Prostate gland (tissue), 2 donors: ENCODE measurements around the gene SWAP70. TPM values are rescaled to one million over a fixed set of nuclear protein-coding genes. Genes with fewer than 3 reads are reported as not detected.
"Not testable (repeated sequence)": the region's sequence is repeated elsewhere in the genome, so short reads cannot be mapped to it uniquely, and the experiment has no call there.

ENCODE experiments used
- DNase-seq: peaks from one replicate; pipeline ENCODE4 v3.0.0-alpha.2; 2019; ENCODE audit warnings: low spot score
- H3K27ac ChIP-seq, 2 donors: fragments of 200-600 bp; sonication (generic); 2 replicates each; pipeline ENCODE4 v1.5.1; 2017 to 2019
- H3K27me3 ChIP-seq: fragments of 200-600 bp; sonication (generic); replicated peaks from 2 replicates; pipeline ENCODE4 v1.5.1; 2019; ENCODE audit not compliant: insufficient read depth
- H3K36me3 ChIP-seq, 2 donors: fragments of 200-600 bp; sonication (generic); 1 replicate in 1 of 2; 2 replicates in 1 of 2; pipeline versions ENCODE4 v1.5.1 to v1.8.1; 2017 to 2019
- H3K4me1 ChIP-seq: fragments of 200-600 bp; sonication (generic); replicated peaks from 2 replicates; pipeline ENCODE4 v1.5.1; 2019
- H3K4me3 ChIP-seq, 2 donors: fragments of 200-600 bp; sonication (generic); 2 replicates each; pipeline ENCODE4 v1.5.1; 2017 to 2019
- H3K9me3 ChIP-seq: fragments of 200-600 bp; sonication (generic); 2 replicates; pipeline ENCODE4 v1.5.1; 2017
- POLR2A ChIP-seq: fragments of 450-650 bp; IDR thresholded peaks from one replicate; pipeline ENCODE4 v1.6.1; 2016; ENCODE audit warnings: antibody characterized with exemption, mild to moderate bottlenecking
- POLR2AphosphoS5 ChIP-seq: sonication (generic); formaldehyde crosslinking; IDR thresholded peaks from one replicate; pipeline ENCODE4 v1.6.1; 2017; ENCODE audit warnings: antibody characterized with exemption
- WGBS: methylation state at CpG from one replicate; pipeline ENCODE4 v1.1.5; 2018; 5-methylcytosine and 5-hydroxymethylcytosine counted together
- intact Hi-C: fragments of 100-400 bp; cut with DNase I; formaldehyde crosslinking; loops from one replicate; pipeline ENCODE4 v1.14.2; 2022
- total RNA-seq, 2 donors: library from RNA; depleted of rRNA; stranded (reverse); fragments of >200 nt; gene quantifications; one replicate each; pipeline ENCODE4 v1.1.0, GENCODE V29; 2016
- TF ChIP-seq, protein P1 (sequence below), 4 experiments: fragments of 200-600 bp in 2 of 4; fragments of 450-650 bp in 2 of 4; sonication (generic) in 2 of 4; IDR thresholded peaks; 1 replicate in 3 of 4; 2 replicates in 1 of 4; pipeline ENCODE4 v1.5.1; 2016 to 2019; ENCODE audit warnings: antibody characterized with exemption in 4 of 4, mild to moderate bottlenecking in 2 of 4, moderate library complexity in 2 of 4

SWAP70 gene
- total RNA-seq, 2 donors from 2014 or later: 20.8 to 25.2 TPM

DNA sequence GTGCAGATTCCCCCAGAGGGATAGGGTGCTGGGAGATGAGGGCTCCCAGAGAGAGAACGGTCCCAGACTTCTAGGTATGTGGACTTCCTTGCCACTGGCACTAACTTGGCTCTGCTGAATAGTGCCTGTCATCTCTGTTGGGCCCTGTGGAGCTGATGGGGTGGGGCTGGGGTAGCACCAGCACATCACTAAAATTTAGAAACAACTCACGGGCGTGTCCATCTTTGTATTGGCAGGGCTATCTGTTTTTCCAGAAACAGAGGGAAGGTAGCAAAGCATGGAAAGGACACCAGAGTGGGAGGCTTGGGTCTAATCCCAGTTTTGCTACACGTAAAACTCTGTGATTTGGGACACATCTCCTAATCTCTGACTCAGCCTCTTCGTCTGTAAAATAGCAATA is 25.8 kb downstream of the SWAP70 start:
- intact Hi-C loops: no loop called here
- DNase-seq: no peak
- Histone ChIP-seq H3K27ac (peak overlapping the region; percentile 27 to 56), H3K4me1 (no peaks in the 10 kb centered on the region), H3K27me3 (no peaks in the 10 kb centered on the region), H3K36me3 (no peaks in the 10 kb centered on the region), H3K4me3 (no peak overlapping the region), H3K9me3 (no peaks in the 10 kb centered on the region)
- TF ChIP-seq POLR2AphosphoS5: no peak
- TF ChIP-seq, protein P1, sequence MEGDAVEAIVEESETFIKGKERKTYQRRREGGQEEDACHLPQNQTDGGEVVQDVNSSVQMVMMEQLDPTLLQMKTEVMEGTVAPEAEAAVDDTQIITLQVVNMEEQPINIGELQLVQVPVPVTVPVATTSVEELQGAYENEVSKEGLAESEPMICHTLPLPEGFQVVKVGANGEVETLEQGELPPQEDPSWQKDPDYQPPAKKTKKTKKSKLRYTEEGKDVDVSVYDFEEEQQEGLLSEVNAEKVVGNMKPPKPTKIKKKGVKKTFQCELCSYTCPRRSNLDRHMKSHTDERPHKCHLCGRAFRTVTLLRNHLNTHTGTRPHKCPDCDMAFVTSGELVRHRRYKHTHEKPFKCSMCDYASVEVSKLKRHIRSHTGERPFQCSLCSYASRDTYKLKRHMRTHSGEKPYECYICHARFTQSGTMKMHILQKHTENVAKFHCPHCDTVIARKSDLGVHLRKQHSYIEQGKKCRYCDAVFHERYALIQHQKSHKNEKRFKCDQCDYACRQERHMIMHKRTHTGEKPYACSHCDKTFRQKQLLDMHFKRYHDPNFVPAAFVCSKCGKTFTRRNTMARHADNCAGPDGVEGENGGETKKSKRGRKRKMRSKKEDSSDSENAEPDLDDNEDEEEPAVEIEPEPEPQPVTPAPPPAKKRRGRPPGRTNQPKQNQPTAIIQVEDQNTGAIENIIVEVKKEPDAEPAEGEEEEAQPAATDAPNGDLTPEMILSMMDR (IDR thresholded peaks at IDR 0.05): no peak
- TF ChIP-seq POLR2A: no peak
- WGBS: 38% methylated on average over 5 of the region's 5 CpGs

DNA sequence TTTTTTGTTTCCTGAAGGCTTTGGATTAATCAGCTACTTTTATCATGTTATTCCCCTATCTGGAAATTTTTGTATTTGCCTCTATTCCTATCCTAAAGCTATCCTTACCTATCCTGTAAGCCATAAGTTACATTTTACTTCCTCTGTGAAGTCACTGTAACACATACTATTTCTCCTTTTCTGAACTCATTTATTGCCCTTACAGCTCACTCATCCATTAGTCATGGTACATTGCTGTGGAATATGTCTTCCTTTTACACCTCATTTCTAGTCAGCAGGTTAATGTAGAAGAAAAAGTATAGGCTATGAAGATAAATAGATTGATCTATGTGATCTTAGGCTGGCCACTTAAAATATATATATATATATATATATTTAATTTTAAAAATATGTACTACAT is 28.0 kb downstream of the SWAP70 start:
- DNase-seq: no peak
- Histone ChIP-seq H3K36me3 (no peaks in the 10 kb centered on the region), H3K9me3 (no peaks in the 10 kb centered on the region), H3K27me3 (no peaks in the 10 kb centered on the region), H3K27ac (peak overlapping the region in 1 of 2 donors; percentile 22), H3K4me3 (no peak overlapping the region), H3K4me1 (no peaks in the 10 kb centered on the region)
- TF ChIP-seq POLR2A (no peak), POLR2AphosphoS5 (no peak)
- TF ChIP-seq, protein P1 (IDR thresholded peaks at IDR 0.05): no peak
- intact Hi-C loops: no loop called here

DNA sequence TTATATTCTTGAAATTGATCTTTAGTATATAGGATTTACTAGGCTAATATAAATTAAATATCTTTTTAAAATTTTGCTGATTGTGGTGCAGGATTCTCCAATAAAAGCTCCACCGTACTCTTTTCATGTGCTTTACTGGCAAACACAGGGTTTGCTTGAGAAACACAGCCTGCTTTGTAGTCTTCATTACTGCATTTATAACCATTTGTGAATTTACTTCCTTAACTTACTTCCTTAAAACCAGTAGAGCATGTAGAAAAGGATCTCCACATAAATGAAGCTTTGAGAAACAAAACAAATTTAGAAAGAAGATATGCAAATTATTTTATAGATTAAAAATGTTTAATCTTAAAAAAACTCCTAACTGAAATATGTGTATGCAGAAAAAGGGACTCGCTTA is 28.8 kb downstream of the SWAP70 start:
- Histone ChIP-seq H3K27me3 (no peaks in the 10 kb centered on the region), H3K4me3 (no peak overlapping the region), H3K36me3 (no peaks in the 10 kb centered on the region), H3K27ac (peak overlapping the region in 1 of 2 donors; percentile 17), H3K9me3 (no peaks in the 10 kb centered on the region), H3K4me1 (no peaks in the 10 kb centered on the region)
- 45% methylated on average over 2 of the region's 2 CpGs for WGBS
- intact Hi-C loops: no loop called here
- peak; percentile 18 for TF ChIP-seq POLR2AphosphoS5
- no peak for TF ChIP-seq POLR2A
- no peak for DNase-seq

DNA sequence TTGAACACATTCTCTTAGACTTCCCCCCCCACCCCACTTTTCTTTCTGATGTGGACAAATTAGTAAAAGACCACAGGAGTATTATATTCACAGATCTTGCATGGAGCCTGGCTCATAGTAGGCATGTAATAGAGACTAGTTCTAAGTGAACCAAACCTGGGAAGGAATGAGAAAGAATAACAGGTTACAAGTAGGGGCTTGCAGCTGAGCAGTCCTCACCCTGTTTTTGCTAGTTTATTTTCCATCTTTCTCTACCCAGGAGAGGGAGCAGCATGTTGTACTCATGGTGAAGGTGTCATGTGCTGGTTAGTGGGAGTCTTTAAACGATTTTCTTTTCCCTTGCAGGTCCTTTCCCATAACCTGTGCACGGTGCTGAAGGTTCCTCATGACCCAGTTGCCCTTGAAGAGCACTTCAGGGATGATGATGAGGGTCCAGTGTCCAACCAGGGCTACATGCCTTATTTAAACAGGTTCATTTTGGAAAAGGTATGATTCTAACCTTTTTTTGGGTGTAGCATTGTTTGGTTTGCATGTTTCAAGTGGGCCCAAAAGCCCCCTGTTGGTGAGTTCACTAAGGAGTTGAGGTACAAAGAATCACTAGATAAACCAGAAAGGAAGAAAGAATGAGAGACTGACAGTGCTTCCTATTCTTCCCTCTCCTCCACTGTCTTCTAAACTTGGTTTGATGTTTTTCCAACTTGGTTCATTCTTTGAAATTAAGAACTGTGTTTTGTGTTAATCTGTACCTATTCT is 30.1 kb downstream of the SWAP70 start:
- DNase-seq: no peak
- WGBS: 46% methylated on average over 2 of the region's 2 CpGs
- Histone ChIP-seq H3K36me3 (no peaks in the 10 kb centered on the region), H3K27ac (no peak overlapping the region), H3K4me3 (no peak overlapping the region), H3K9me3 (no peaks in the 10 kb centered on the region), H3K4me1 (no peaks in the 10 kb centered on the region), H3K27me3 (no peaks in the 10 kb centered on the region)
- TF ChIP-seq POLR2A: no peak
- TF ChIP-seq, protein P1 (IDR thresholded peaks at IDR 0.05): no peak
- intact Hi-C loops: no loop called here

DNA sequence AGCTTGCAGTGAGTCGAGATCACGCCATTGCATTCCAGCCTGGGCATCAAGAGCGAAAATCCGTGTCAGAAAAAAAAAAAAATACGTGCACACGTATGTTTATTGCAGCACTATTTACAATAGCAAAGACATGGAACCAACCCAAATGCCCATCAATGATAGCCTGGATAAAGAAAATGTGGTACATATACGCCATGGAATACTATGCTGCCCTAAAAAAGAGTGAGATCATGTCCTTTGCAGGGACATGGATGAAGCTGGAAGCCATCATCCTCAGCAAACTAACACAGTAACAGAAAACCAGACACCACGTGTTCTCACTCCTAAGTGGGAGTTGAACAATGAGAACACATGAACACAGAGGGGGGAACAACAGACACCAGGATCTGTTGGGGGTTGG is 31.4 kb downstream of the SWAP70 start:
- H3K27ac ChIP-seq, H3K4me3 ChIP-seq, H3K4me1 ChIP-seq, H3K36me3 ChIP-seq, intact Hi-C loops, DNase-seq, H3K9me3 ChIP-seq, H3K27me3 ChIP-seq: not testable (repeated sequence)
- 98% methylated on average over 8 of the region's 8 CpGs for WGBS

DNA sequence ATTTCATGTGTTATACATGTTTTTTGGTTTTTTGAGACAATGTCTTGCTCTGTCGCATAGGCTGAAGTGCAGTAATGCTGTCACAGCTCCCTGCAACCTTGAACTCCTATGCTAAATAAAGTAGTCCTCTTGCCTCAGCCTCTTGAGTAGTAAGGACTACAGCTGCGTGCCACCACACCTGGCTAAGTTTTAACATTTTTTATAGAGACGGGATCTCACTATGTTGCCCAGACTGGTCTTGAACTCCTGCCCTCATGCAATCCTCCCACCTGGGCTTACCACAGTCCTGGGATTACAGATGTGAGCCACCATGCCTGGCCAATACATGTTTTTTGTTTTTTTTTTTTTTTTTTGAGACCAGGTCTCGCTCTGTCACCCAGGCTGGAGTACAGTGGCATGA is 33.9 kb downstream of the SWAP70 start:
- 93% methylated on average over 4 of the region's 4 CpGs for WGBS
- no peak overlapping the region for H3K4me3 ChIP-seq
- DNase-seq: no peak
- peaks cover 6% of the 10 kb centered on the region for H3K4me1 ChIP-seq
- H3K27me3 ChIP-seq: no peaks in the 10 kb centered on the region
- TF ChIP-seq, protein P1 (IDR thresholded peaks at IDR 0.05): no peak
- TF ChIP-seq POLR2AphosphoS5: no peak
- no peak for TF ChIP-seq POLR2A
- no peak overlapping the region for H3K27ac ChIP-seq
- H3K36me3 ChIP-seq: no peaks in the 10 kb centered on the region
- intact Hi-C loops: no loop called here
- no peaks in the 10 kb centered on the region for H3K9me3 ChIP-seq
